Bronchial smooth muscle cell (primary cell): ENCODE measurements around the gene TRIM69. TPM values are rescaled to one million over a fixed set of nuclear protein-coding genes. Genes with fewer than 3 reads are reported as not detected.

ENCODE experiments used
- total RNA-seq: library from RNA; depleted of rRNA; stranded (reverse); fragments of >200 nt; gene quantifications from 2 replicates; pipeline ENCODE4 v1.2.1, GENCODE V29; 2014

TRIM69 gene
- total RNA-seq, result 15.4 and 22.9 TPM in 2 replicates

DNA sequence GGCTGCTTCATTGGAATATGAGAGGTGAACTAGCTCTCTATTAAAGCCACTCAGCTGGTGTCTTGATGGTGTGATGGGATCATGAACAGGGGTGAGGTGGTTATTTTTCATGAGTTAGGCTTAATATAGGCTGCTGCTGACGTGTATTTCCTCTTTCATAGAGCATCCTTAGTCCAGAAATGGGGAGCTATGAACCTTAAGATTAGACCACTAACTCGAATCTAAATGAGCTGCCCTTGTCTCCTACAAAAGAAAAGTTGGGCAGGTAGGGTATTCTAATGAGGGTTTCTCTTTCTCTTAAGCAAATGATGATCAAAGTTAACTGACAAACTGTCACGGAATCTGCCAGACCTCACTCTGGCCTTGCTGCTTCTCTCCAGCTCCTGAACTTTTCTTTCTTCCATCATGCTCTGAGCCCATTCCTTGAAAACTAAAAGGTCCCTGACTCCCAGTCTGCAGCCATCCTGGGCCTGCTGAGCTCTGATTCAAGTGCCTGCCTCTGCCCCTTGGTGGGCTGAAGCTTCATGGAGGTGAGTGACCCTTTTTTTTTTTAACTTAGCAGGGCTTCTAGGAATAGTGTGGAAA is at the start of gene TRIM69:
TRIM69 (plus strand) TSS at position 348 of the 585 bp plus-strand sequence; CDS start at position 525, 177 bp downstream.

DNA sequence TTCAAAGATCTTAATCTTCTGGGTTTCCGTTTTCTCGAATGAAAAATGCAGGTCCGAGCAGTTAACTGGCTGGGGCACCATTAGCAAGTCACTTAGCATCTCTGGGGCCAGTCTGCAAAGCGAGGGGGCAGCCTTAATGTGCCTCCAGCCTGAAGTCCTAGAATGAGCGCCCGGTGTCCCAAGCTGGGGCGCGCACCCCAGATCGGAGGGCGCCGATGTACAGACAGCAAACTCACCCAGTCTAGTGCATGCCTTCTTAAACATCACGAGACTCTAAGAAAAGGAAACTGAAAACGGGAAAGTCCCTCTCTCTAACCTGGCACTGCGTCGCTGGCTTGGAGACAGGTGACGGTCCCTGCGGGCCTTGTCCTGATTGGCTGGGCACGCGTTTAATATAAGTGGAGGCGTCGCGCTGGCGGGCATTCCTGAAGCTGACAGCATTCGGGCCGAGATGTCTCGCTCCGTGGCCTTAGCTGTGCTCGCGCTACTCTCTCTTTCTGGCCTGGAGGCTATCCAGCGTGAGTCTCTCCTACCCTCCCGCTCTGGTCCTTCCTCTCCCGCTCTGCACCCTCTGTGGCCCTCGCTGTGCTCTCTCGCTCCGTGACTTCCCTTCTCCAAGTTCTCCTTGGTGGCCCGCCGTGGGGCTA is 25.1 kb upstream of the TRIM69 start, which contains the start of the genes B2M and PATL2:
B2M (plus strand) TSS at position 422 of the 647 bp plus-strand sequence; CDS start at position 452, 30 bp downstream.
PATL2 (minus strand) TSS at position 228 of the 647 bp plus-strand sequence. CDS start 34,833 bp downstream, outside the sequence.

Other genes starting within 250 kb of the TRIM69 start
- gene EIF3J, start 199.4 kb upstream of the TRIM69 start, total RNA-seq, result 13.3 and 18.9 TPM in 2 replicates
- 73.0 and 92.3 TPM in 2 replicates for gene SPG11, start 72.9 kb upstream of the TRIM69 start, total RNA-seq
- 1.4 and 1.6 TPM in 2 replicates for gene PATL2, start 25.2 kb upstream of the TRIM69 start, total RNA-seq
- 1,895 and 2,086 TPM in 2 replicates for gene B2M, start 25.0 kb upstream of the TRIM69 start, total RNA-seq
- gene TERB2, start 220.2 kb downstream of the TRIM69 start, total RNA-seq, result not detected in 2 replicates